OCI-LY1 (cell line): Measurements from ENCODE around the gene UST.

Source experiments
- EZH2 ChIP-seq: fragments of 200-600 bp; sonication (generic), shearing (Covaris generic); IDR thresholded peaks from 2 replicates; pipeline ENCODE4 v1.8.0; 2017; ENCODE audit warnings: borderline replicate concordance, mixed run types, mild to moderate bottlenecking, antibody characterized with exemption, low read length, moderate library complexity, mixed read lengths
- TF ChIP-seq, protein P1 (sequence below): fragments of 200-600 bp; sonication (generic), shearing (Covaris generic); IDR thresholded peaks from 2 replicates; pipeline ENCODE4 v1.5.1; 2017; ENCODE audit warnings: mild to moderate bottlenecking, antibody characterized with exemption, low read length, moderate library complexity, mixed read lengths

- TF ChIP-seq, protein P1, sequence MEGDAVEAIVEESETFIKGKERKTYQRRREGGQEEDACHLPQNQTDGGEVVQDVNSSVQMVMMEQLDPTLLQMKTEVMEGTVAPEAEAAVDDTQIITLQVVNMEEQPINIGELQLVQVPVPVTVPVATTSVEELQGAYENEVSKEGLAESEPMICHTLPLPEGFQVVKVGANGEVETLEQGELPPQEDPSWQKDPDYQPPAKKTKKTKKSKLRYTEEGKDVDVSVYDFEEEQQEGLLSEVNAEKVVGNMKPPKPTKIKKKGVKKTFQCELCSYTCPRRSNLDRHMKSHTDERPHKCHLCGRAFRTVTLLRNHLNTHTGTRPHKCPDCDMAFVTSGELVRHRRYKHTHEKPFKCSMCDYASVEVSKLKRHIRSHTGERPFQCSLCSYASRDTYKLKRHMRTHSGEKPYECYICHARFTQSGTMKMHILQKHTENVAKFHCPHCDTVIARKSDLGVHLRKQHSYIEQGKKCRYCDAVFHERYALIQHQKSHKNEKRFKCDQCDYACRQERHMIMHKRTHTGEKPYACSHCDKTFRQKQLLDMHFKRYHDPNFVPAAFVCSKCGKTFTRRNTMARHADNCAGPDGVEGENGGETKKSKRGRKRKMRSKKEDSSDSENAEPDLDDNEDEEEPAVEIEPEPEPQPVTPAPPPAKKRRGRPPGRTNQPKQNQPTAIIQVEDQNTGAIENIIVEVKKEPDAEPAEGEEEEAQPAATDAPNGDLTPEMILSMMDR, result peak; percentile 76
- no peak for TF ChIP-seq EZH2
Measured at GRCh38 chr6:149082320-149082719, 335.5 kb downstream of the UST start.
